Endothelial cell of umbilical vein (primary cell): Measurements from ENCODE around the gene NUP54. TPM values are rescaled to one million over a fixed set of nuclear protein-coding genes. Genes with fewer than 3 reads are reported as not detected.

Experiments used
- Bru-seq: library from RNA; stranded (reverse); fragments of 400-500 nt; gene quantifications from one replicate; lab custom pipeline; 2021; lab: Mats Ljungman, UMichigan
- BruChase-seq, 2 experiments: library from RNA; stranded (reverse); fragments of 400-500 nt; gene quantifications; one replicate each; lab custom pipeline; 2021; lab: Mats Ljungman, UMichigan
- BruUV-seq: library from RNA; stranded (reverse); fragments of 400-500 nt; replicated peaks from 2 replicates; lab custom pipeline; 2021; lab: Mats Ljungman, UMichigan
- CTCF ChIA-PET: fragments of 300-600, 350-600 bp; sonication (Branson Sonifier 250); formaldehyde crosslinking; loops from one replicate; lab custom pipeline; 2021; ENCODE audit warnings: antibody characterized with exemption, inconsistent platforms; lab: Charles Lee
- POLR2A ChIA-PET: fragments of 300-600, 350-600 bp; sonication (Branson Sonifier 250); formaldehyde crosslinking; loops from one replicate; lab custom pipeline; 2021; ENCODE audit warnings: antibody characterized with exemption, inconsistent platforms; lab: Charles Lee
- DNase-seq: peaks from one replicate; pipeline ENCODE4 v3.0.0-alpha.2; 2011; ENCODE audit warnings: low read depth, low spot score
- FAIRE-seq: peaks from 2 replicates; lab custom pipeline; 2011; peaks lifted over from hg19 to GRCh38; lab: Jason Lieb, UNC
- H2AFZ ChIP-seq: 2 replicates; pipeline ENCODE4 v1.6.0; 2012; ENCODE audit warnings: low read depth, low read length, control low read depth, inconsistent platforms
- H3K27ac ChIP-seq: 2 replicates; pipeline ENCODE4 v1.5.1; 2011; ENCODE audit warnings: low read depth, mild to moderate bottlenecking, control low read depth, low read length, moderate library complexity; ENCODE audit not compliant: insufficient read depth
- H3K27me3 ChIP-seq, 2 experiments: 2 replicates each; pipeline versions ENCODE4 v1.6.0 to v1.6.1; 2011; ENCODE audit warnings: low read length in 2 of 2, mixed read lengths in 1 of 2; ENCODE audit not compliant: control insufficient read depth in 2 of 2, insufficient read depth in 2 of 2
- H3K36me3 ChIP-seq, 2 experiments: 2 replicates in 1 of 2; 3 replicates in 1 of 2; pipeline ENCODE4 v1.5.1; 2011; ENCODE audit warnings: low read length in 2 of 2, mild to moderate bottlenecking in 1 of 2, moderate library complexity in 1 of 2; ENCODE audit not compliant: control insufficient read depth in 2 of 2, insufficient read depth in 2 of 2; ENCODE audit errors: extremely low read depth in 1 of 2
- H3K4me1 ChIP-seq: 3 replicates; pipeline ENCODE4 v1.5.1; 2011; ENCODE audit warnings: mild to moderate bottlenecking, low read length; ENCODE audit not compliant: control insufficient read depth, insufficient read depth; ENCODE audit errors: extremely low read depth
- H3K4me2 ChIP-seq: 2 replicates; pipeline ENCODE4 v1.6.1; 2011; ENCODE audit warnings: low read length, control low read depth, mixed read lengths; ENCODE audit not compliant: insufficient read depth
- H3K4me3 ChIP-seq, 3 experiments: fragments of 200-600 bp in 1 of 3; sonication (generic), shearing (Covaris generic) in 1 of 3; replicated peaks in 1 of 3; 2 replicates each; pipeline ENCODE4 v1.5.1; 2011 to 2016; ENCODE audit warnings: control low read depth in 3 of 3, low read length in 3 of 3, mild to moderate bottlenecking in 2 of 3, inconsistent platforms in 1 of 3, low read depth in 1 of 3, moderate library complexity in 1 of 3; ENCODE audit not compliant: insufficient read depth in 1 of 3
- H3K79me2 ChIP-seq: 2 replicates; pipeline ENCODE4 v1.6.0; 2012; ENCODE audit warnings: low read length, inconsistent platforms; ENCODE audit not compliant: control insufficient read depth, insufficient read depth
- H3K9ac ChIP-seq: replicated peaks from 2 replicates; pipeline ENCODE3; 2011; ENCODE audit warnings: low read length, control low read depth; ENCODE audit not compliant: insufficient read depth; ENCODE audit errors: extremely low read depth
- H3K9me1 ChIP-seq: replicated peaks from 3 replicates; pipeline ENCODE4 v1.6.0; 2011; ENCODE audit warnings: mild to moderate bottlenecking, low read length; ENCODE audit not compliant: control insufficient read depth, insufficient read depth; ENCODE audit errors: extremely low read depth
- H3K9me3 ChIP-seq: replicated peaks from 2 replicates; pipeline ENCODE4 v1.5.1; 2012; ENCODE audit warnings: low read length, inconsistent platforms; ENCODE audit not compliant: control insufficient read depth, insufficient read depth
- H4K20me1 ChIP-seq: replicated peaks from 2 replicates; pipeline ENCODE3; 2011; ENCODE audit warnings: mild to moderate bottlenecking, low read length; ENCODE audit not compliant: control insufficient read depth, insufficient read depth; ENCODE audit errors: extremely low read depth
- EZH2 ChIP-seq: IDR thresholded peaks from 2 replicates; pipeline ENCODE4 v1.6.1; 2012; ENCODE audit warnings: borderline replicate concordance, low read depth, mild to moderate bottlenecking, moderate library complexity, low read length, inconsistent platforms; ENCODE audit not compliant: severe bottlenecking
- MYC ChIP-seq: IDR thresholded peaks from one replicate; pipeline ENCODE4 v1.6.1; 2011; ENCODE audit warnings: mild to moderate bottlenecking, low read depth, low read length
- POLR2A ChIP-seq: IDR thresholded peaks from 2 replicates; pipeline ENCODE4 v1.6.1; 2012; ENCODE audit warnings: low read depth, mild to moderate bottlenecking, control low read depth, low read length
- POLR2AphosphoS5 ChIP-seq: IDR thresholded peaks from 2 replicates; pipeline ENCODE4 v1.6.1; 2012; ENCODE audit warnings: low read depth, mild to moderate bottlenecking, control low read depth, low read length, moderate library complexity; ENCODE audit not compliant: insufficient read depth
- dilution Hi-C: fragments of 300-500 bp; cut with MboI; formaldehyde crosslinking; loops from one replicate; pipeline ENCODE4 v1.15.0; 2019; ENCODE audit warnings: low sequenced_read_pairs; ENCODE audit not compliant: extremely low pct_ligation_motif_present
- intact Hi-C: fragments of 100-400 bp; cut with micrococcal nuclease; formaldehyde crosslinking; loops from one replicate; pipeline ENCODE4 v1.10.0; 2022
- long read RNA-seq: library from polyadenylated mRNA; stranded (forward); transcript quantifications from one replicate; pipeline ENCODE4 v2.0.0, GENCODE V29; 2021
- polyA minus RNA-seq, 3 experiments: library from RNA; depleted of rRNA, polyadenylated mRNA; stranded (reverse); fragments of >200 nt; gene quantifications; 1 replicate in 1 of 3; 2 replicates in 2 of 3; pipeline ENCODE4 v1.2.3, GENCODE V29; 2011
- polyA plus RNA-seq, 4 experiments: library from polyadenylated mRNA; depleted of rRNA in 3 of 4; stranded (reverse) in 3 of 4; unstranded in 1 of 4; fragments of >200 nt; gene quantifications; 2 replicates each; pipeline versions ENCODE4 v1.2.1 to v1.2.3, GENCODE V29; 2011 to 2012; ENCODE audit warnings: missing spikeins in 1 of 4
- total RNA-seq: library from RNA; stranded (reverse); gene quantifications from 2 replicates; pipeline ENCODE4 v1.2.3, GENCODE V29; 2021
- TF ChIP-seq, protein P1 (sequence below): IDR thresholded peaks from 2 replicates; pipeline ENCODE4 v1.6.1; 2011; ENCODE audit not compliant: insufficient read depth, insufficient read length

Gene NUP54, protein sequence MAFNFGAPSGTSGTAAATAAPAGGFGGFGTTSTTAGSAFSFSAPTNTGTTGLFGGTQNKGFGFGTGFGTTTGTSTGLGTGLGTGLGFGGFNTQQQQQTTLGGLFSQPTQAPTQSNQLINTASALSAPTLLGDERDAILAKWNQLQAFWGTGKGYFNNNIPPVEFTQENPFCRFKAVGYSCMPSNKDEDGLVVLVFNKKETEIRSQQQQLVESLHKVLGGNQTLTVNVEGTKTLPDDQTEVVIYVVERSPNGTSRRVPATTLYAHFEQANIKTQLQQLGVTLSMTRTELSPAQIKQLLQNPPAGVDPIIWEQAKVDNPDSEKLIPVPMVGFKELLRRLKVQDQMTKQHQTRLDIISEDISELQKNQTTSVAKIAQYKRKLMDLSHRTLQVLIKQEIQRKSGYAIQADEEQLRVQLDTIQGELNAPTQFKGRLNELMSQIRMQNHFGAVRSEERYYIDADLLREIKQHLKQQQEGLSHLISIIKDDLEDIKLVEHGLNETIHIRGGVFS
- total RNA-seq (45.7 and 49.9 TPM in 2 replicates), polyA plus RNA-seq (15.4 and 25.7 TPM in 2 replicates), polyA minus RNA-seq (52.7 and 75.3 TPM in 2 replicates), Bru-seq, nascent RNA (percentile 93 among the genes with signal in this experiment), BruChase-seq, experiment 1, labeled RNA remaining after a 6-hour chase (percentile 79 among the genes with signal in this experiment), BruChase-seq, experiment 2, labeled RNA remaining after a 2-hour chase (percentile 92 among the genes with signal in this experiment)
- polyA plus RNA-seq (2011; cell fraction: cytosol; rRNA removed) = 28.7 and 30.3 TPM in 2 replicates
- 36.4 and 52.6 TPM in 2 replicates for polyA plus RNA-seq (2011; cell fraction: nucleus; rRNA removed)
- polyA plus RNA-seq (2012) = 21.4 and 32.6 TPM in 2 replicates
- 19.3 TPM for polyA minus RNA-seq (2011; cell fraction: cytosol; rRNA and poly(A)+ RNA removed)
- polyA minus RNA-seq (2011; cell fraction: nucleus; rRNA and poly(A)+ RNA removed) = 34.6 and 56.3 TPM in 2 replicates
- long read RNA-seq, transcript NUP54-217 (11 exons, 1,563 nt) = minor isoform, 5 of 127 reads
- long read RNA-seq, transcript NUP54-201 (12 exons, 2,367 nt) = major isoform, 71 of 127 reads
- long read RNA-seq, partial matches to known transcripts = 4 of 127 reads
- long read RNA-seq, other reads (novel, unspliced or antisense) = 41 of 127 reads

- Histone ChIP-seq H4K20me1 (peaks cover 7% of the 10 kb centered on the region), H3K27ac (peak within 1 kb of the TSS; percentile 71), H3K9ac (peak within 1 kb of the TSS; percentile 90), H3K9me1 (no peaks in the 10 kb centered on the region), H3K36me3 (peaks cover 0 to 2% of the 10 kb centered on the region in 2 experiments), H3K79me2 (peaks cover 39% of the 10 kb centered on the region), H2AFZ (peak within 1 kb of the TSS; percentile 95), H3K4me2 (peak within 1 kb of the TSS; percentile 98), H3K4me3 (peak within 1 kb of the TSS; percentile 87 to 91 (median 89)), H3K4me1 (peaks cover 23% of the 10 kb centered on the region), H3K27me3 (no peaks in the 10 kb centered on the region), H3K9me3 (no peaks in the 10 kb centered on the region)
- intact Hi-C loops (loop anchor here (1.0 to 10.0 kb wide), 4 partner anchors 65 to 926 kb away; partner anchors contain the start of genes CCNI, SCARB2 and SDAD1), dilution Hi-C loops (no loop called here)
- FAIRE-seq = peak; percentile 90
- no TSS peak for BruUV-seq
- ChIA-PET POLR2A (interaction anchor here (1.1 kb wide), 1 partner anchor 14 kb away, joined by 3 read pairs; no protein-coding TSS in a partner anchor), CTCF (interaction anchor here (1.4 to 2.6 kb wide), 3 partner anchors 32 to 230 kb away, joined by 4 to 8 read pairs (median 5); no protein-coding TSS in a partner anchor)
- TF ChIP-seq, protein P1, sequence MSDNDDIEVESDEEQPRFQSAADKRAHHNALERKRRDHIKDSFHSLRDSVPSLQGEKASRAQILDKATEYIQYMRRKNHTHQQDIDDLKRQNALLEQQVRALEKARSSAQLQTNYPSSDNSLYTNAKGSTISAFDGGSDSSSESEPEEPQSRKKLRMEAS = no peak
- TF ChIP-seq EZH2 = no peak
- TF ChIP-seq POLR2A = peak; percentile 64
- TF ChIP-seq MYC = peak; percentile 67
- peak; percentile 79 for TF ChIP-seq POLR2AphosphoS5
- DNase-seq = peak; percentile 97
Observed at GRCh38 chr4:76148142-76148865, at the start of gene NUP54. Gene NUP54 (minus strand): TSS chr4:76148397. CDS start chr4:76148374, 23 bp downstream.
